Stimulated activated CD4-positive, alpha-beta T cell treated with anti-CD3 and anti-CD28 coated beads, Interleukin-1b, Interleukin-23, amount 100 ng/mL, for 48 hours (primary cell): Measurements from ENCODE around the gene EML1.

Experiments used
- DNase-seq: peaks from one replicate; pipeline ENCODE4 v3.0.0-alpha.2; 2020

The EML1 gene

DNA sequence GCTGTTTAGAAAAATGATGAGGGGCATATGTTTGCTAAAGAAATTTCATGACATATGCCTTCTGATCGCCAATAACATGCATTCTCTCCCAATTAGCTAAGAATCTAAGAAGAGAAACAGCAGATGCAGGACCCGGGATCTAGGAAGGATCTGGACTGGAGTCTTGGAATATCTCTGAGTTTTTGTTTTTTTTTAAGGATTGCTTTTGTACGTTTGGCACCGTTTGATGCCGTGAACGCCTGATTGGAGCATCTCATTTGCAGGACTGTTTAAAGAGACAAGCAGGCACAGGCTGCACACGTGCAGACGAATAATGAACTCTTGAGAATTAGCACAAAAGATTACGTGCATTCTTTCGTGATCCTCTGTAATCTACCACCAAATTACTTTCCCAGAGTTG, 13.6 kb downstream of the EML1 start:
- DNase-seq = no peak

DNA sequence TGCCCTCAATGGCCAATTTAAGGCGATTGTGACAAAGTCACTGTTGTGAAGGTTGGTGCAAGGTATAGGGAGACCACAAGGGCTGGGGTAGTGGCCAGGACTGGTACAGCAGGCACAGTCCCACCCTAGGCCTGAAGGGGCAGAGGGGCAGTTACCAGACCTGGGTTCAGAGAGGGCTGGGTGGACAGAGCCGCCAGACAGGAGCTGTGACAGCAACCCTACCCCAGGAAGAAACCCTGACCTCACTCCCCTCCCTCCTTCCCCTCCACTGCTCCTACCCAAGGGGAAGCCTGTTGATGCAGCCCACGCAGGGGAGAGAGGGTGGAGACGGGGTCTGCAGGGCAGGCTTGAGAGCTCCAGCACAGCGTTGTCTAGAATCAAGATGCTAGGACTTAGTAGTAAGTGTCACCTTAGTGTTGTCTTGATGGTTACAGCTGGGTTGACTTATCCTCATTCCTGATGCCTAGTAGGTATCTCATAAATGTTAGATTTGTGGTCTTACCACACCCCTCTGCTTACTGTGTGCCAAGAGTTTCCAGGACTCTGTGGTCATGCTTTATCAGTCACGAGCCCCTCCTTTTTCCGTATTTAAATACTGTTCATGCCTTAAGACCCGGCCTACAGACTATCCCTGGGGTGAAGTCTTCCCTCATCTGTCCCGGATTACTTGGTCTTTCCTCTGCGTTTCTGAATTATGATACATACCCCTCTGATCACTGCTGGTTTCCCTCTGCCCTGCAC, 14.4 kb downstream of the EML1 start:
- no peak for DNase-seq

DNA sequence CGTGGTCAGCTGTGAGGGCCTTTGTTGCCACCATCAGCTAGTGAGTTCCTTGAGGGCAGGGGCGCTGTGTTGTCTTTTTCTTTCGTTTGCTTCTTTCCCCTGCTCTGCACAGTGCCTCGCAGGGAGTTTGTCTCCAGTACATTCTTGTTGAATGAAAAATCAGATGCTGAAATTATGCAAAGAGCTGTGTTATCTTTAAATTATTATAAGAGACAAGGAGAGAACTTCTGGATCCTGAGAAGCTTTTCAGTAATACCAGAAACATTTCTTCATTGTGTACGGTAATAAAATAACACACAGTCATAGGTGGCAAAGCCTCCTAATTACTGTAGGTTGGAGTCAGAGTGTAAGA, 14.9 kb downstream of the EML1 start:
- no peak for DNase-seq

DNA sequence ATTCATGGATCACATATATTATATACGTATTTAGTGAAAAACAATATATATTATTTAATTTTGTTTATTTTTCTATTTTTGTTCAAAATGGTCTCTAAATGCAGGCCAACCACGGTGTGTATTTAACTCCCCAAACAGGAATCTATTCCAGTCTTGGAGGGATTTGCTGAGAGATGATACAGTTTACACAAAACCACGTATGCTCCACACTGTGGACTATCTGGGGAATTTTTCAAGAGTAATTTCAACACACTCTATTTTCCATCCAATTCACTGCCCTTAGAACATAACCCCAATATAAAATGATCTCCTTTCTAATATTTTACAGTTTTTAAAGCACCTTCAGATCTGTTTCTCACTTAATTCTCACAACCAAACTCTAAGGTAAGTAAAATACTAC, 15.3 kb downstream of the EML1 start:
- DNase-seq = no peak

DNA sequence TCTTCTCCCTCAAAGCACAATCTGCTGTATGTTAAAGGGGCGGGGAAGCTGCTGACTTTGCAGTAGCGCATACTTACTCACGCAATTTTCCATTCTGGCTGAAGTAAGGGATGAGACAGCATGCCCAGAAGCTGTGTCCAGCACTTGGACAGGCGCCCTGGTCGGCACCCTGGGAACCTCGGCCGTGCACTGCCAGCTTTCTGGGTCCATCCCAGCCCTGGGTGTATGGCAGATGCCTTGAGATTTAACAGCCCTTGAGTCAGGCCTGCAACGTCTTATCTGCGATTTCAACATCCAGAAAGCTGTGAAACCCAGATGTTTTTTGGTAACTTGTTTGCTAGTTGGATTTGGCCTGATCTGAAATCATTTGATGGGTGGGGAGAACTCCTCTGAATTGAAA, 16.1 kb downstream of the EML1 start:
- DNase-seq = no peak

DNA sequence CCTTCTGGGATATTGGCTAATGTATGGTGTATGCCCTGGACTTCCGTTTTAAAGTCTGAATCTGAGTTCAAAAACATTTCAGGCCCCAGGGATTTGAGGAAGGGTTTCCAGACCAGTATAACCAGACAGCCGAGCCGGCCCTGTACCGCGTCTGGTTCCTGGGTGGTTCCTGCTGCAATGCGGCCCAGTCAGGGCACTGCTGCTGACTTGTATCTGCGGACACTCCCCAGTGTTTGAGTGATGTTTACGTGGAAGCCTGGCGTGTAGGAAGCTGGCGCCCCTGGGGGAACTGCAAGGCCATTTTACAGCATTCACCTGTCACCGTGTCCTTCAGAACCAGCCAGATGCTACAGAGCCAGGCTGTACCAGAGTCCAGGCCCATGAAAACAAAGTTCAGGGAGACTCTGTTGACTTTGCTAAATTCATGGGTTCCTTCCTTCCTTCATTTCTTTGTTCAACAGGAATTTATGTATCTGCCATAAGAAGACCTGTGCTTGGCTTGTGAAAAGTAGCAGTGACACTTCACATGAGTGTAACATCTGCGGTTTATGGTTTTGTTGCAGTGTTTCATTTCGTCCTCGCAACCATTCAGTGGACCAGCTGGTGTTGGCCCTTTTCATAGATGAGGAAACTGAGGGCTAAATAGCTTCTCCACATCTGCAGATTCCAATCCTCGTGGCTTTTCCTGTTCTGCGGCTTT, 16.8 kb downstream of the EML1 start:
- no peak for DNase-seq

DNA sequence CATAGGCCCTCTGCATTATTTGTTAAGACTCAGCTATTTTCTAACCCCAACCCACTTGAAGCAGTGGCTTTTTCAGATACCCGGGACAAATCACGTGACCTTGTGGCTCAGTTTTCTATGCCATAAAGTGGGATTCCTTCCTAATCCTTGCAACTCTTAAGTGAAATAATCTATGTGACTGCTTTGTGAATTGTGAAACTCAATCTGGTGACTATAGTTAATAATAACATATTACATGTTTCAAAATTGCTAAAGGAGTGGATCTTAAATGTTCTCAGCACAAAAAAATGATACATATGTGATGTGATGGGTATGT, 17.3 kb downstream of the EML1 start:
- no peak for DNase-seq

DNA sequence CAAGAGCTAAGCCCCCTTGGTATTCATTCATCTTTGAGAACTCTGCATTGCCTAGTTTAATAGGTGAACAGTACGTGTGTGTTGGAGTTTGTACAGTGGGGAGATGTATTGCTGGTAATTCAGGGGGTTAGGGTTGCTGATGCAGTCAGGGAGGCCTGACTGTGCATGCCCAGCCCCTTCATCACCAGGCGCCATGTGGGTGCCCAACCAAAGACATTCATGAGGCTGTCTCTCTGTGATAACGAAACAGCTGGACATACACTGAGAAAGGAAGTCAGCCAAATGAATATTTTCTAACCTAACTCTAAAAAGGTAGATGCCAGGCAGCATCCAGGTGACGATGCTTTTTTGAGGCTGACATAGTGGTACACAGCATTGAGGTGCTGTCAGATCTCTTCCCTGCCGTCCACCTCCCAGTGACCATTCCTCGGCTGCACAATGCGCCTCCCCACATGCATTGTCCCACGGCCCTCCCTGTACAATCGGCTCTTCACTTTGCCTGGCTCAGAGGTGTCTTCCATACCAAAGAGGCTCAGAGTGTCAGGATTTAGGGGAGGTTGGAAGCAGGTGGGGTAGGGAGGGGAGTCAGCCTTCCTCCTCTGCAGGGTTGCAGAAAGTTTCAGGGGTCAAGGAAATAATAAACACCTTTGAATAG, 19.0 kb downstream of the EML1 start:
- DNase-seq = no peak

DNA sequence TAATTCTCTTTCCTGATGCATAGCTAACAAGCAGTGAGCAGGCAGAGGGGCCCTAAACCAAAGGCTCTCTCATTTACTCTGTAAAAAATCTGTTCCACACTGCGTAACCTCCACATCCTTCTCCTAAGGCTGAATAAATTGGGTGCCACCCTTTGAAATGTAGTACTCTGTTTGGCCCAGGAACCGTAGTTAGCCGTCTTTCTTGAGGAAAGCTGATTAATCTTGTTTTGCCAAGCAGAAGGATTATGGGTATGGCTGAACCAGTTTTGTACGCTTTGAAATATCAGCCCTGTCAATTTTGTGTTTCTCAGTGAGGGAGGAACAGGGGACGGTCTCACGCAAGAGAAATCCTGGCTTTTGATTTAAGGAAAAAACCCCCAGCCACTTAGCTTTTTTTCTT, 19.7 kb downstream of the EML1 start:
- DNase-seq = no peak

DNA sequence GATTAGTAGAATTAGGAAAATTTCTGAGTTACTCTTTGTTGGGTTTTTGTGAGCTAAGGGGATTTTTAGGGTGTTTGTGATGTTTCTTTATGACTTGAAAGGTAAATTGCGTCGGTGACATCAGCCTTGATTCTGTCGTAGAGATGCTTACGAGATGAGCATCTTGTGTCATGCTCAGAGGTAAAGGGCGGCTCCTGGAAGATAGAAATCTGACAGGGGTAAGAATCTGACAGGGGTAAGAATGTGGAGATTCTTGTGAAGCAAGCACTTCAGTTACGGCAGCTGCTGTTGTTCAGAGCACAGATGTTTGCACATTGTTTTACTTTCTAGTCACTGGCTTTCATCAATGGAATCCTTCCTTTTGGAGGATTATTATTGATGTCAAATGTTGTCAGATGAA, 22.5 kb downstream of the EML1 start:
- DNase-seq = no peak

DNA sequence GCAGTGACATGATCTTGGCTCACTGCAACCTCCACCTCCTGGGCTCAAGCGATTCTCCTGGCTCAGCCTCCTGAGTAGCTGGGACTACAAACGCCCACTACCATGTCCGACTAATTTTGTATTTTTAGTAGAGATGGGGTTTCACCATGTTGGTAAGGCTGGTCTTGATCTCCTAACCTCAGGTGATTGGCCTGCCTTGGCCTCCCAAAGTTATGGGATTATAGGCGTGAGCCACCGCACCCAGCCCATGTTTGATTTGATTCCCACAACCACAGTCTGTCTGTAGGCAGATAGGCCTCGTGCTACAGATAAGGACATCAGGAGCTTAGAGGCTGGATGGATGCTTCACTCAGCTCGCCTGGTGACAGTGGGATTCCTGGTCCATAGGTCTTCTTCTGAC, 23.0 kb downstream of the EML1 start:
- no peak for DNase-seq

DNA sequence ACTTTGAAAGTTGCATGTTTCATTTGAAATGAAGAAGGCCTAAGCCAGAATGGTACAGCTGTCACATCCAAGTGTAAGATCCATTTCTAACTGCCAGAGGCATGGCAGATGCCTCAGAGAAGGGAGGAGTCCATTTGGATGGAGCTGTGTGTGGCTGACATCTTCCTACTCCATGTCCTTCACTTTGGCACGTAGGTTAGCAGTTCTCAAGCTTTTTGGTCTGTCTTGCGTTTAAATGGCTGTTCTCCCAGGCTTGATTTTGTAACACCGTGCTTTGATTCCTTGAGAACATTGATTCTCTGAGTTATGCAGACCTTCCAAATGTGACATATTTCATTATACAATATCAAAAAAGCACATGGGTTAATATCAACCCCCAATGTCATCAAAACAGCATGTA, 23.4 kb downstream of the EML1 start:
- no peak for DNase-seq

DNA sequence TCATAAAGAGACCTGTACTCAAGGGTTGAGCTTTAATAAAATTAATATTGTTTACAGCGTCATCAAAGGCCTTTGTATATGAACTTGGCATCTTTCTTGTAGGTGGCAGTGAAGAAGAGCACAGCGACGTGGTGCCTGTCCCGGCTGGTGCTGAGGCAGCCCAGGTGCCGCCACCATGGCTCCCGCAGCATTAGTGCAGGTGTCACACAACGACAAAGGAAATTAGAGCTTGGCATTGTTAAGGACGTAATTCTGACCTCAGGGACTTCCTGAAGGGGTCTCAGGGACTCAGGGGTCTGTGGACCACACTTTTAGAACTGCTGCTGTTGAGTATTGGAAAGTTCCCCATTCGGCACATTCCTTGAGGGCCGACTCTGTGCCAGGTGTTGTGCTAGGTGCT, 24.1 kb downstream of the EML1 start:
- DNase-seq = no peak

DNA sequence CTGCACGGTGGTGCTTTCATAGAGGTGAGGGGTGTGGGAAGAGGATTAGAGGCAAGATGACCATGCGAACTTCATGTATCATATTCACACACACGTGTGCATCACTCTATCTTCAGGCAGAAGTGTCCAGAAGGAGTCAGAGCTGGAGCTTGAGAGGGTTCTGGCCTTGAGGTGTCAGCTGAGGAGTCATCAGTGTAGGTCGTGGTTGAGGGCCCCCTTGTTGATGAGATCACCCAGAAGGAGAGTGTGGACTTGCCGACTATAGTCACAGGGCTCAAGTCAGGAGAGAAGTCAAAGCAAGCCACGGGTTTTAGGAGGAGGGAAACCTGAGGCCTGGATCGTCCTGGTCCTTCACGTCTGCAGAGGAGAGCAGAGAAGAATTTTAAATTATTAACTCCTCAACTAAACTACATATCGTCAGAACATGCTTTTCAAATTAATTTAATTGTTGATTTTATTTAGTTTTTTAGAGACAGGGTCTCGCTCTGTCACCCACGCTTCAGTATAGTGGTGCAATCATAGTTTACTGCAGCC, 25.4 kb downstream of the EML1 start:
- DNase-seq = peak; percentile 32

DNA sequence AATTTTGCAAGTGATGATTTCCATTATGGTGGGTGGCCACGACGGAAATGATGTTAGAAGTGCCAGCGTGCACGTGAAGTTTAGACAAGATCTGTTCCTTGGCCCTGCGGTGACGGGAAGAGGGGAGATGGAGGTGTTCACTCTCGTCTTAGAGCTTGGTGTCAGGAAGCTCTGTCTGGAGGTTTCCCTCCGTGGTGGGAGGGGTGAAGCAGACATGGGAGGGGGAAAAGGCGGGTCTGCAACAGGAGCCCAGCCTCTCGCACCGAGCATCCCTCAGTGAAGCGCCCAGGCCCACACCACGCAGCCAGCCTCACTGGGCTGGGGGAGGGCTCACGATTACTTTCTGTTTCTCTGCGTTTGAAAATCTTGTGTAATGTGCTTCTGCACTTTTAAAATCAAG, 26.3 kb downstream of the EML1 start:
- peak; percentile 16 for DNase-seq

DNA sequence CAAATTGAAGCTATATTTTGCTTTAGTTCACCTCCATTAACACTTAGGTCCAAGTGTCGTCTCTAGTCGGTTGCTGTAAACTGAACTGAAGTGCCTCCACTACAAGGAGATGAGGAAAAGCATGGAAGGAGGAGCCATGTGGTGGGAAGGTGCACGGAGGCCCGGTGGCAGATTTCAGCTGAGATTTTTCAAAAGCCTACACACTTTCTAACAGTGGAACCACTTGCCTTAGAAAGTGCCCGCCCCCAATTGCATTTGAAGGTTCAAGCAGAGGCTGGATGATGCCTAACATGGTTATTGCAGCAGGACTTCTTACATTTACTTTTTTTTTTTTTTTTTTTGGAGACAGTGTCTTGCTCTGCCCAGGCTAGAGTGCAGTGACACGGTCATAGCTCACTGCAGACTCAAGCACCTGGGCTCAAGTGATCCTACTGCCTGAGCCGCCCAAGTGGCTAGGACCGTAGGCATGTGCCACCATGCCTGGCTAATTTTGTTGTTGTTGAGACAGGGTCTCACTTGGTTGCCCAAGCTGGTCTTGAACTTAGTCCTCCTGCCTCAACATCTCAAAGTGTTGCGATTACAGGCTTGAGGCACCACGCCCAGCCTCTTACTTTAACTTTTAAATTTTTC, 27.6 kb downstream of the EML1 start:
- no peak for DNase-seq

DNA sequence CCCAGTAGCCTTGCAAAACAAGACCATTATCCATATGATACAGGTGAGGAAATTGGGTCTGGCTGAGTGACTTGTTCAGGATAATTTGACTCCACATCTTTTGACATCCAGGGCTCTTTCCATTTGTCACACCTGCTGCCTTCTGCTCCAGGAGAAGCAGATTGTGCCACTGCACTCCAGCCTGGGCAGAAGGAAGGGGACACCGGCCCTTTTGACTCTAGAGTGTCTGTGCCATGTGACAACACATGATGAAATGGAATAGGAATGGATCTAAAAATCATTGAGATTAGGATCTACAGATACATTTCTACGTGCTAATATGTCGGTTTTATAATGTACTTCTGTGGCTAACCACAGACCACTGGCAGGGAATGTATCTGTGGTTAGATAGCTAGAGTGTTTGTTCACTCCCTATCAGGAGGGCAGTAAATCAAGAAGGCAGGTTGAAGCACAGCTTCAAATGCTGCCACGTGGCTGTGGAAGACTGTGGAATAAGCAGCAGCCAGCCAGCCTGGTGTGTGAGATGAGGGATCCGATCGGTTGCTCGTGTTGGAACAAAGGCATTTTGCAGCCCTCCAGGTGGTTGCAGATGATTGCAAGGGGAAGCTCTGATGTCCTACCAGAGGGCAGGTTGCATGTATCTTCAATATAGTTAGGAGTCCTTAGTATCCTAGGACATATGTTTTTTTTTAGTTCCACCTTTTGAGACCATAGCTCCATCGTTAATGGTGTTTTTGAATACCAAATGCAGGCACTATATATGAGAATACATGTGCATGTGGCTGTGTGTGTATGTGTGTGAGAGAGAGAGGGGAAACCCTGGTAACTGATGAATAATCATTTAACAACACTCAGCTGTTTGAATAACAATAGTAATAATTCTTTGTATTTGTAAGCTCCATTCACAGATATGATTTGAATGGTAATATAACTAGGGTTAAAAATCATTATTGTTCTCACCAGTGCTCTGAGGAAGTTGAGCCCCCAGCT, 28.6 kb downstream of the EML1 start:
- no peak for DNase-seq

DNA sequence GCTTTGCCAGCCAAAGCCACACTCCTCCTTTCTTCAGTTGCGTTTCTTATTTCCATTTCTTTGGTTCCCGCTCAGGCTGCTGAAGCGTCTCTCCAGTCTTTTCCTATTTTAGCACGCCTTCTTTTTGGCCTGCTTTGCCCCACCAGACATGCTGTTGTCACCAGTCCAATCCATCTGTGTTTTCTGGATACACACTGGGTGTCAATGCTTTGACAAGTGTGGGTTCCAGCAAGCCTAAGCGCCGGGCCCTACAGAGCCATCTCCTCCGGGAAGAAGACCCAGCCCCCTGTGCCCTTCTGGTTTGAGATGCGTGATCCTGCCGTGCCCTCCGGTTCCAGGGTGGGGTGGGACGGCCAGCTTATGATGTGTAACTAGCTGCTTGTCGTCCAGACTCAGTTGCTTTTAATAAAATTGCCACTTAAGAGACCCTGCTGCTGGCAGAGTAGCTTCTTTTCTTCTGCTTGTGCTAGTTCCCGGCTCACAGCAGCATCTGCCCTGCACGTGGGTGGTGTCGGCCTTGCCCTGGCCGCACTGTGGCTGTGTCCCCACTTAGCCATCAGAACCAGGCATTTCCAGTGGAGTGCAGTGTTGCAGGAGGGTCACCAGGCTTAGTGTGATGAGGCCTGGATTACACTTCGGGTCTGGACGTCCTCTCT, 29.7 kb downstream of the EML1 start:
- DNase-seq = no peak

DNA sequence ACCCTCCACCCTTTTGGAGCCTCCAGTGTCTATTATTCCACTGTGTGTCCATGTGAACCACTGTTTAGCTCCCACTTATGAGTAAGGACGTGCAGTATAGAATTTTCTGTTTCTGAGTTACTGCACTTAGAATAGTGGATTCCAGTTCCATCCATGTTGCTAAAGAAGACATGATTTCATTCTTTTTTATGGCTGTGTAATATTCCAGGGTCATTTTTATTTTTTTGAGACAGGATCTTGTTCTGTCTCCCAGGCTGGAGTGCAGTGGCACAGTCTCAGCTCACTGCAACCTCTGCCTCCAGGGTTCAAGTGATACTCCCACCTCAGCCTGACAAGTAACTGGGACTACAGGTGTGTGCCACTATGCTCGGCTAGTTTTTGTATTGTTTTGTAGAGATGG, 31.6 kb downstream of the EML1 start:
- no peak for DNase-seq

DNA sequence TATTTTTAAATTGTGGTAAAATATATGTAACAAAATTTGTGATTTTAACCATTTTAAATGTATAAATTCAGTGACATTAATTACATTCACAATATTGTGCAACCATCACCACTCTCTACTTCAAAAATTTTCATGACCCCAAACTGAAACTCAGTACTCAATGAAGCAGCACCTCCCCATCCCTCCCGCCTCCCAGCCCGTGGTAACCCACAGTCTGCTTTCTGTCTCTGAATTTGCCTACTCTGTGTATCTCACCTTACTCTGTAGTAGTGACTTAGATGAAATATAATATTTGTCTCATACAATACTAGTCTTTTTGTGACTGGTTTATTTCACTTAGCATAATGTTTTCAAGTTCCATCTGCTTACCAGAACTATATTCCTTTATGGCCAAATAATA, 36.2 kb downstream of the EML1 start:
- DNase-seq = no peak

DNA sequence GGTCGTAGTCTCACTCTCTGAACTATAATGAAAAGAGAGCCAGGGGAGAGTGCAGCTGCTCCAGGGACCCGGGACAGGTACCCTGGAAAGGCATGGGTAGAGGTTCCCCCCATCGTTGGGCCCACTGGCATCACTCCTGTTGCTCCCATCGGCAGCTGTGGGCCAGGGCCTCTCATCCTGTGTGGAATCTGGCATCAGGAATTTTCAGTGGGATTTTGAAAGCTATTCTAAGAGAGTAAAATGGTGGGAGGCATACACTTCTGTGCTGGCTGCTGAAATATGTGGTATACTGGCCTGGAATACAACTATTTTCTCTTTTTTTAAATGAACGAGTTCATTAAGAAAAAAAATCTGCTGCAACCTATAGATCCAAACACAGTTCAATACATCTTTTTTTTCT, 38.1 kb downstream of the EML1 start:
- no peak for DNase-seq
